Kidney epithelial cell (primary cell): ENCODE data around the gene AIFM3. TPM values are rescaled to one million over a fixed set of nuclear protein-coding genes. Genes with fewer than 3 reads are reported as not detected.

Experiments
- DNase-seq: peaks from one replicate; pipeline ENCODE4 v3.0.0-alpha.2; 2010; ENCODE audit warnings: low read depth
- H3K27me3 ChIP-seq: 2 replicates; pipeline ENCODE4 v1.6.0; 2011; ENCODE audit warnings: low read length; ENCODE audit not compliant: control insufficient read depth, insufficient read depth
- H3K36me3 ChIP-seq: 2 replicates; pipeline ENCODE4 v1.5.1; 2011; ENCODE audit warnings: low read length; ENCODE audit not compliant: control insufficient read depth, insufficient read depth
- H3K4me3 ChIP-seq: 2 replicates; pipeline ENCODE4 v1.5.1; 2011; ENCODE audit warnings: low read depth, mild to moderate bottlenecking, control low read depth, low read length
- total RNA-seq: library from RNA; depleted of rRNA; stranded (reverse); fragments of >200 nt; gene quantifications from 2 replicates; pipeline ENCODE4 v1.2.3, GENCODE V29; 2015
- TF ChIP-seq, protein P1 (sequence below): IDR thresholded peaks from 2 replicates; pipeline ENCODE4 v1.5.1; 2011; ENCODE audit warnings: mild to moderate bottlenecking, moderate library complexity, low read length, control low read depth, inconsistent platforms; ENCODE audit not compliant: insufficient read depth, poor library complexity, severe bottlenecking

AIFM3 gene
- total RNA-seq, 1 donor from 2014 or later, result 1.5 TPM

DNA sequence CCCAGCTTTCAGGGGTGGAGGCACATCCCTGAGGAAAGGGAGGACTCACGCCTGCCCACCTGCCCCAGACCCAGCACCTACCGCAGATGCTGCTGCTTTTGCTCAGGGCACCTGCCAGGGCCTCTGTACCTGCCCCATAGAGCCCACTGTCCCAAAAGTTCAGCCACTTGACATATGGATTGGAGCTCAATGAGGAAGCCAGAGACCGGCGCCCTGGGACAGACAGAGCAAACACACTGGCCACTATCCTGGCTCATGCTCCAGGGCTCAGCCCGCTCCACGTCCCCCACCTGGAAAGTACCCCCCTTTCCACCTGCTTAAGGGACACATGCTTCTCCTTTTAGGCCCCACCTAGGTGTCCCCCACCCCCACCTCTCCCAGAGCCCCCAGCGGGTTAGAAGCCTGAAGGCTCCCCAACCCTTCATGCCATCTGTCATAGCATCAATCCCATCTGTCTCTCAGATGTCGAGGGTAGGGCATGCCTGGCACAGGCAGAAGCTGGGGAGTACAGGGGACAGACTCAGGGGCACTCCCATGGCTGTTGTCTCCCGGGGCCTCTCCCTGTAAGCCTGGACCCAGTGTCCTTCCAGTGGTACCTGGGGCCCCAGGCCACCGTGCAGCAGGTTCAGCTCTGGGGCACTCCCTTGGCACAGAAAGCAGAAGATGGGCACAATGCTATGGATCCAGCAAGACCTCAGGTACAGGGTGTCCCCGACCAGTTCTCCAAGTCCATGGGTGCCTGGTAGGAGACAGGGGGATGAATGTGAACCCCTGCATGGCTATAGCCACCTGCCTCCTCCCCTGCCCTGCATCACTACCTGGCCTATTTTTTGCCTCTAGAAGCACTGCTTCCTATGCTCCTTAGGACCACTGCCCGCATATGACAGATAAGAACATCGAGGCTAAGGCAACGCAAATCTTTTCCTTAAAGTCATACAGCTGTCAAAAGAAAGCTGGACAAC, 45.7 kb downstream of the AIFM3 start:
- Histone ChIP-seq H3K36me3 (no peaks in the 10 kb centered on the region), H3K4me3 (no peak overlapping the region), H3K27me3 (no peaks in the 10 kb centered on the region)
- no peak for DNase-seq
- TF ChIP-seq, protein P1, sequence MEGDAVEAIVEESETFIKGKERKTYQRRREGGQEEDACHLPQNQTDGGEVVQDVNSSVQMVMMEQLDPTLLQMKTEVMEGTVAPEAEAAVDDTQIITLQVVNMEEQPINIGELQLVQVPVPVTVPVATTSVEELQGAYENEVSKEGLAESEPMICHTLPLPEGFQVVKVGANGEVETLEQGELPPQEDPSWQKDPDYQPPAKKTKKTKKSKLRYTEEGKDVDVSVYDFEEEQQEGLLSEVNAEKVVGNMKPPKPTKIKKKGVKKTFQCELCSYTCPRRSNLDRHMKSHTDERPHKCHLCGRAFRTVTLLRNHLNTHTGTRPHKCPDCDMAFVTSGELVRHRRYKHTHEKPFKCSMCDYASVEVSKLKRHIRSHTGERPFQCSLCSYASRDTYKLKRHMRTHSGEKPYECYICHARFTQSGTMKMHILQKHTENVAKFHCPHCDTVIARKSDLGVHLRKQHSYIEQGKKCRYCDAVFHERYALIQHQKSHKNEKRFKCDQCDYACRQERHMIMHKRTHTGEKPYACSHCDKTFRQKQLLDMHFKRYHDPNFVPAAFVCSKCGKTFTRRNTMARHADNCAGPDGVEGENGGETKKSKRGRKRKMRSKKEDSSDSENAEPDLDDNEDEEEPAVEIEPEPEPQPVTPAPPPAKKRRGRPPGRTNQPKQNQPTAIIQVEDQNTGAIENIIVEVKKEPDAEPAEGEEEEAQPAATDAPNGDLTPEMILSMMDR, result no peak

DNA sequence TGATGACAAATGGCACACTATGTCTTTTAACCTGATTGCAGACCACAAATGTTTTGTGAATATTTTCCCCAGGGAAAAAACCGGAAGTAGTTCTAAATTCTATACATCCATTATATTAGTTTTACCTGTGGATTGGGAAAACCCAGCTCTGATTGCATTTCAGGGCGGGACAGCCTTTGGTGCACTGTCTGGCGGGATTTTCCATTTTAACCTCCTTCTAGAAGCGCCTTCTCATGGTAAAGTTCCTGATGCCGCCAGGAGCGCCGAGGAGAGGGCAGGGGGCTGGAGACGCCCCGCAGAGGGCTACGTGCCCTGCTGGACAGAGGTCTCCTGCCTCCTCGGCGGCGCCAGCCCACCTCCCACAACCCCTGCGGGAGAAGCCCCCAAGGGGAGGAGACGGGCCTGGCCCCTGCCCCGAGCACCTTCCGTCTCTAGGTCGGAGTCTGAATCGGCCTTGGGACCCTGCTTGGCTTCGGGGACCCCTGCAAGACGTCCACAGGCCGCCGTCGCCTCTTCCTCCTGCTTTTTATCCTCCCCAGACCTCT, 46.7 kb downstream of the AIFM3 start:
- Histone ChIP-seq H3K4me3 (peak overlapping the region; percentile 41), H3K36me3 (no peaks in the 10 kb centered on the region), H3K27me3 (no peaks in the 10 kb centered on the region)
- no peak for DNase-seq
- TF ChIP-seq, protein P1, result no peak

DNA sequence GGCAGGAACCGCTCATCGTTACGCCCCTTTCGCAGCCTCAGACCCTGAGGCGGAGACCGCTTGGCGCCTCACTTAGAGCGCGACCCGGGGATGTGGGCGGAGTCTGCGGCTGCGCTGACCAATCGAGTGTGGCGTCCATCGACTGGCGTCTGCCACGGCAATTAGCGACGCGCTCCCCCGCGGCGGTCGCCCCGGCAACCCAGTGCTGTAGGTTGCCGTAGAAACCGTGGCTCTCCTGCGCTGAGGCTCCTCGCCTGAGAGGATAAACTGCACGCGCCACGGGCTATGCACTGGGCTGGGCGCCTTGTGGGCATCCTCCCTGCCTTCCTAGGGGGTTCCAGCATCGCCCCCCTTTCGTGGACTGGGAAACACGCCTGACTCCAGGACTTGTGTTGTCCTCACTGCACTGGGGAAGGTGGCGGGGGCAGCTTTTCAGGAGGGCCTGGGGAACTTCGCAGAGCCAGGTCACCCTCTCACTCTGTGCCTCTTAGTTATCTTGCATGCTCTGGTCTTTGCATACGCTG, 47.2 kb downstream of the AIFM3 start:
- H3K4me3 ChIP-seq, result peak overlapping the region; percentile 41
- TF ChIP-seq, protein P1, result no peak
- DNase-seq, result peak; percentile 73

DNA sequence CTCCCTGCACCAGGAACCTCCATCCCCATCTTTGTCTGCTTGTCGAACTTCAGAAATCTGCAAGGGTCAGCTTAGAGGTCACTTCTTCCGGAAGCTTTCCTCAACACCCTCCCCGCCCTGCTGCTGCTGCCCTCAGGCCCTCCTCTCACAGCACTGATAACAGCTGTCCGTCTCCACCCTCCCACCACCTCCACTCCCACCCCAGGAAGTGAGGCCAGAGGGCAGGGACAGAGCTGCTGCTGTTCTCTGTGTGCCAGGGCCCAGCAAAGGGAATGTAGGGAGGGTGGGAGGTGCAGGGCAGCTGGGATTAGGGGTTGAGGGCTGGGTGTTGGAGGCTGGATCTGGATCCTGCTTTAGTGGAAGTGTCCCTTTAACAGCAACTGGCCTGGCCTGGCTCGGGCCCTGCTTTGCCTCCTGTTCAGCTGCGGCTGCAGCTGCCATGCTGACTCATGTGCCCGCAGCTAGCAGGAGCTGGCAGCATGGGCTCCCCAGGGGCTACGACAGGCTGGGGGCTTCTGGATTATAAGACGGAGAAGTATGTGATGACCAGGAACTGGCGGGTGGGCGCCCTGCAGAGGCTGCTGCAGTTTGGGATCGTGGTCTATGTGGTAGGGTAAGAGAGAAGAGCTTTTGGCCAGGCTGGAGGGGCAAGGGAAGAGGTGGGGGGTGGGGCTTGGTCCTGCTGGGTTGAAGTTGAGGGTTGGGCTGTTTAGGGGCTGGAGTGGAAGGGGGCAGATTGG, 47.8 kb downstream of the AIFM3 start, which contains the start of gene P2RX6:
P2RX6 (plus strand) TSS at position 440 of the 740 bp plus-strand sequence; CDS start at position 450, 10 bp downstream.
- TF ChIP-seq, protein P1, result no peak
- Histone ChIP-seq H3K27me3 (no peaks in the 10 kb centered on the region), H3K36me3 (no peaks in the 10 kb centered on the region), H3K4me3 (peak within 1 kb of the TSS; percentile 41)
- no peak for DNase-seq

More for the DNA sequence above, 47.2 kb downstream of the AIFM3 start:
- Histone ChIP-seq H3K36me3 (no peaks in the 10 kb centered on the region), H3K27me3 (no peaks in the 10 kb centered on the region)

DNA sequence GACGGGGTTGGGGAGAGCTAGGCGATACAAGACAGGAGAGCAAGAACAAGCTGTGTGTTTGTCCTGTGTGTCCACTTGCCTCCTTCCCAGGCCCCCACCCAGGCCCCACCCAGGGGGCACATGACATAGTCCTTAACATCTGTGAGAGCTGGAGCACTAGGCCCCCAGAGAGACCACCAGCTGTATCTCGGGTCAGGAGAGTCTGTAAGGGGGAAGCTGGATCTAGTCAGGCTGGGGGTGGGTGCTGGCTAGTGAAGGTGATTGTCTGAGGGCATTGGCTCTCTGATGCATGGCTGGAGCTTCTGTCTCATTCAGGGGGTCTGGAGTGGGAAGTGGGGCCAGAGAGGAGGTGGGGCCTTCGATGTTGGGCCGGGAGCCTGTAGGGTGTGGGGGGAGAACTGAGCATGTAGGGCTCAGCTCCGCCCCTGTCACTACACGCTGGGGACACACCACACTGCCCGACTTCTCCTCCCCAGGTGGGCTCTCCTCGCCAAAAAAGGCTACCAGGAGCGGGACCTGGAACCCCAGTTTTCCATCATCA, 48.5 kb downstream of the AIFM3 start:
- Histone ChIP-seq H3K27me3 (no peaks in the 10 kb centered on the region), H3K36me3 (no peaks in the 10 kb centered on the region), H3K4me3 (no peak overlapping the region)
- DNase-seq, result no peak
- TF ChIP-seq, protein P1, result no peak
